H1 (cell line): ENCODE data around the gene CNDP2. TPM values are rescaled to one million over a fixed set of nuclear protein-coding genes. Genes with fewer than 3 reads are reported as not detected.

ENCODE experiments used
- CTCF ChIA-PET: fragments of 300-600 bp; sonication (Branson Sonifier 250); formaldehyde crosslinking; loops from one replicate; lab custom pipeline; 2021; ENCODE audit not compliant: partially characterized antibody; lab: Charles Lee
- POLR2A ChIA-PET: fragments of 300-600 bp; sonication (Branson Sonifier 250); formaldehyde crosslinking; loops from one replicate; lab custom pipeline; 2021; ENCODE audit warnings: inconsistent platforms; ENCODE audit not compliant: partially characterized antibody; lab: Charles Lee
- DNase-seq, 2 experiments: peaks; one replicate each; pipeline versions ENCODE4 v3.0.0 to v3.0.0-alpha.2; 2010 to 2022; ENCODE audit warnings: low spot score in 2 of 2, low read depth in 1 of 2, mixed read lengths in 1 of 2
- FAIRE-seq: peaks from 2 replicates; lab custom pipeline; 2011; peaks lifted over from hg19 to GRCh38; lab: Jason Lieb, UNC
- H2AFZ ChIP-seq: 2 replicates; pipeline ENCODE4 v1.8.1; 2012; ENCODE audit warnings: low read length, inconsistent platforms
- H2AK5ac ChIP-seq: 2 replicates; pipeline ENCODE4 v1.6.1; 2013; ENCODE audit warnings: low read depth, low read length
- H2BK120ac ChIP-seq: replicated peaks from 2 replicates; pipeline ENCODE3; 2013; ENCODE audit warnings: low read depth, low read length, inconsistent platforms
- H2BK12ac ChIP-seq: 2 replicates; pipeline ENCODE4 v1.6.1; 2013; ENCODE audit warnings: low read depth, low read length
- H2BK15ac ChIP-seq: 2 replicates; pipeline ENCODE4 v1.6.1; 2013; ENCODE audit warnings: low read length
- H2BK20ac ChIP-seq: 2 replicates; pipeline ENCODE4 v1.6.1; 2013; ENCODE audit warnings: low read length
- H2BK5ac ChIP-seq: 2 replicates; pipeline ENCODE4 v1.6.1; 2013; ENCODE audit warnings: low read depth, low read length
- H3K14ac ChIP-seq: 2 replicates; pipeline ENCODE4 v1.6.1; 2013; ENCODE audit warnings: inconsistent platforms; ENCODE audit not compliant: insufficient read length
- H3K18ac ChIP-seq: 2 replicates; pipeline ENCODE4 v1.6.1; 2013; ENCODE audit warnings: low read length; ENCODE audit errors: extremely low read depth
- H3K23ac ChIP-seq: 2 replicates; pipeline ENCODE4 v1.6.1; 2013; ENCODE audit warnings: inconsistent platforms; ENCODE audit not compliant: insufficient read length
- H3K23me2 ChIP-seq: 2 replicates; pipeline ENCODE4 v1.6.1; 2013; ENCODE audit warnings: low read depth, low read length
- H3K27ac ChIP-seq: 2 replicates; pipeline ENCODE4 v1.6.1; 2011; ENCODE audit warnings: low read depth, low read length, inconsistent platforms
- H3K27me3 ChIP-seq, 4 experiments: replicated peaks in 1 of 4; 1 replicate in 1 of 4; 2 replicates in 3 of 4; pipeline versions ENCODE4 v1.6.1 to v1.8.1; 2011 to 2013; ENCODE audit warnings: low read length in 3 of 4, mild to moderate bottlenecking in 3 of 4, inconsistent platforms in 2 of 4, mixed read lengths in 2 of 4, moderate library complexity in 1 of 4; ENCODE audit not compliant: control insufficient read depth in 3 of 4, insufficient read depth in 3 of 4; ENCODE audit errors: extremely low read depth in 1 of 4
- H3K36me3 ChIP-seq, 4 experiments: 2 replicates each; pipeline versions ENCODE4 v1.6.1 to v1.8.1; 2011 to 2013; ENCODE audit warnings: mild to moderate bottlenecking in 4 of 4, low read length in 3 of 4, moderate library complexity in 2 of 4, control low read depth in 1 of 4, inconsistent platforms in 1 of 4; ENCODE audit not compliant: insufficient read depth in 4 of 4, control insufficient read depth in 2 of 4
- H3K4ac ChIP-seq: replicated peaks from 2 replicates; pipeline ENCODE3; 2013; ENCODE audit warnings: low read length, low read depth, mixed read lengths, inconsistent platforms; ENCODE audit not compliant: insufficient read length
- H3K4me1 ChIP-seq, 4 experiments: replicated peaks in 1 of 4; 1 replicate in 1 of 4; 2 replicates in 3 of 4; pipeline versions ENCODE4 v1.6.1 to v1.8.1; 2011 to 2013; ENCODE audit warnings: low read length in 3 of 4, inconsistent platforms in 2 of 4, mixed read lengths in 1 of 4; ENCODE audit not compliant: insufficient read depth in 4 of 4, control insufficient read depth in 3 of 4
- H3K4me2 ChIP-seq, 2 experiments: 2 replicates each; pipeline versions ENCODE4 v1.6.1 to v1.8.1; 2011 to 2013; ENCODE audit warnings: low read depth in 2 of 2, low read length in 2 of 2, control low read depth in 1 of 2, inconsistent platforms in 1 of 2, mild to moderate bottlenecking in 1 of 2; ENCODE audit not compliant: insufficient read depth in 1 of 2
- H3K4me3 ChIP-seq, 4 experiments: fragments of 200-600, 300-600 bp in 1 of 4; sonication (generic), shearing (Covaris generic), sonication (Bioruptor Twin) in 1 of 4; 2 replicates each; pipeline versions ENCODE4 v1.5.1 to v1.8.1; 2011 to 2016; ENCODE audit warnings: low read length in 4 of 4, low read depth in 3 of 4, control low read depth in 2 of 4, inconsistent platforms in 2 of 4, mild to moderate bottlenecking in 2 of 4, mixed read lengths in 1 of 4, moderate library complexity in 1 of 4; ENCODE audit not compliant: insufficient read depth in 2 of 4; ENCODE audit errors: extremely low read depth in 1 of 4
- H3K56ac ChIP-seq: replicated peaks from 2 replicates; pipeline ENCODE3; 2013; ENCODE audit warnings: low read depth, mild to moderate bottlenecking, mixed read lengths, low read length, inconsistent platforms; ENCODE audit not compliant: insufficient read length
- H3K79me1 ChIP-seq: 2 replicates; pipeline ENCODE4 v1.6.1; 2013; ENCODE audit warnings: low read depth, low read length, control low read depth
- H3K79me2 ChIP-seq, 2 experiments: 2 replicates each; pipeline versions ENCODE4 v1.6.1 to v1.8.1; 2012 to 2013; ENCODE audit warnings: low read length in 2 of 2, mild to moderate bottlenecking in 2 of 2, inconsistent platforms in 1 of 2; ENCODE audit not compliant: insufficient read depth in 2 of 2, control insufficient read depth in 1 of 2
- H3K9ac ChIP-seq, 4 experiments: replicated peaks in 1 of 4; 1 replicate in 1 of 4; 2 replicates in 3 of 4; pipeline versions ENCODE4 v1.6.1 to v1.8.1; 2011 to 2013; ENCODE audit warnings: low read depth in 3 of 4, low read length in 3 of 4, control low read depth in 2 of 4, mild to moderate bottlenecking in 2 of 4, moderate library complexity in 2 of 4, inconsistent platforms in 1 of 4; ENCODE audit errors: extremely low read depth in 1 of 4
- H3K9me3 ChIP-seq, 2 experiments: 2 replicates each; pipeline versions ENCODE4 v1.6.1 to v1.8.1; 2012 to 2013; ENCODE audit warnings: mild to moderate bottlenecking in 2 of 2, moderate library complexity in 2 of 2, control low read depth in 1 of 2, inconsistent platforms in 1 of 2, low read depth in 1 of 2, low read length in 1 of 2, mixed read lengths in 1 of 2; ENCODE audit not compliant: insufficient read depth in 2 of 2
- H4K20me1 ChIP-seq, 2 experiments: replicated peaks in 1 of 2; 2 replicates each; pipeline versions ENCODE3 to v1.8.1; 2011 to 2013; ENCODE audit warnings: inconsistent platforms in 2 of 2, low read length in 2 of 2, mild to moderate bottlenecking in 1 of 2; ENCODE audit not compliant: insufficient read depth in 2 of 2, control insufficient read depth in 1 of 2
- H4K5ac ChIP-seq: 2 replicates; pipeline ENCODE4 v1.6.1; 2013; ENCODE audit warnings: low read length, low read depth, mixed read lengths, inconsistent platforms; ENCODE audit not compliant: insufficient read length
- H4K8ac ChIP-seq: 2 replicates; pipeline ENCODE4 v1.8.0; 2013; ENCODE audit warnings: mild to moderate bottlenecking, moderate library complexity, low read length, inconsistent platforms; ENCODE audit not compliant: insufficient read depth; ENCODE audit errors: extremely low read depth
- H4K91ac ChIP-seq: replicated peaks from 2 replicates; pipeline ENCODE3; 2013; ENCODE audit warnings: low read length, mixed read lengths, inconsistent platforms; ENCODE audit not compliant: insufficient read length
- GABPA ChIP-seq: IDR thresholded peaks from 2 replicates; pipeline ENCODE4 v1.6.1; 2011; ENCODE audit warnings: mild to moderate bottlenecking, low read length, moderate library complexity, borderline replicate concordance; ENCODE audit not compliant: insufficient read depth
- HDAC2 ChIP-seq, 2 experiments: fragments of 300-600 bp in 1 of 2; sonication (generic) in 1 of 2; IDR thresholded peaks; 2 replicates each; pipeline ENCODE4 v1.6.1; 2011 to 2012; ENCODE audit warnings: low read depth in 2 of 2, low read length in 2 of 2, mild to moderate bottlenecking in 2 of 2, moderate library complexity in 2 of 2, borderline replicate concordance in 1 of 2, inconsistent platforms in 1 of 2
- HDAC6 ChIP-seq: IDR thresholded peaks from one replicate; pipeline ENCODE4 v1.7.1; 2012; ENCODE audit warnings: low read depth, mild to moderate bottlenecking, inconsistent platforms, low read length, moderate library complexity
- KDM4A ChIP-seq: IDR thresholded peaks from one replicate; pipeline ENCODE4 v1.7.1; 2012; ENCODE audit warnings: low read depth, mild to moderate bottlenecking, moderate library complexity, low read length, inconsistent platforms; ENCODE audit not compliant: severe bottlenecking
- RFX5 ChIP-seq: IDR thresholded peaks from 2 replicates; pipeline ENCODE4 v1.6.1; 2011; ENCODE audit warnings: low read depth, low read length, improper control_type of control experiment, borderline replicate concordance
- RNF2 ChIP-seq: fragments of 200-900, 300-1000 bp; sonication (generic); IDR thresholded peaks from 2 replicates; pipeline ENCODE4 v1.7.1; 2016; ENCODE audit warnings: borderline replicate concordance, low read depth, mild to moderate bottlenecking, antibody characterized with exemption, low read length; ENCODE audit not compliant: poor library complexity, severe bottlenecking; ENCODE audit errors: missing control alignments
- WGBS, 2 experiments: shearing (Covaris generic) in 1 of 2; methylation state at CpG; one replicate each; pipeline versions ENCODE4 v1.1.6 to v1.1.7; 2013 to 2015; ENCODE audit warnings: low lambda C conversion rate in 2 of 2, mixed read lengths in 2 of 2, inconsistent platforms in 1 of 2, low coverage in 1 of 2, missing lambda C conversion rate in 1 of 2; ENCODE audit not compliant: insufficient replicate concordance in 2 of 2, insufficient coverage in 1 of 2, insufficient read length in 1 of 2; ENCODE audit errors: extremely low coverage in 1 of 2, missing lambda C conversion rate in 1 of 2; 5-methylcytosine and 5-hydroxymethylcytosine counted together
- polyA plus RNA-seq, 7 experiments: library from polyadenylated mRNA; depleted of rRNA in 3 of 7; stranded (reverse) in 5 of 7; unstranded in 2 of 7; fragments of >200 nt in 5 of 7; fragments of 200-250 nt in 2 of 7; gene quantifications; 1 replicate in 5 of 7; 2 replicates in 1 of 7; 4 replicates in 1 of 7; pipeline versions ENCODE4 v1.2.1 to v1.2.3, GENCODE V29; 2011 to 2013; ENCODE audit warnings: missing spikeins in 2 of 7, mixed read lengths in 2 of 7
- total RNA-seq: library from RNA; stranded (reverse); fragmentation: NEBNext Ultra II Directional; extraction: Animal tissue kit (Norgen Biotek cat#: 25700); gene quantifications from 2 replicates; pipeline ENCODE4 v1.2.1, GENCODE V29; 2021
- TF ChIP-seq, protein P1 (sequence below), 3 experiments: IDR thresholded peaks; 1 replicate in 2 of 3; 2 replicates in 1 of 3; pipeline versions ENCODE4 v1.5.1 to v1.6.1; 2011; ENCODE audit warnings: low read length in 3 of 3, mild to moderate bottlenecking in 3 of 3, inconsistent platforms in 2 of 3, low read depth in 1 of 3, moderate library complexity in 1 of 3; ENCODE audit not compliant: insufficient read depth in 1 of 3; ENCODE audit errors: control extremely low read depth in 1 of 3

CNDP2 gene
- total and polyA plus RNA-seq, 2 of the 8 experiments (the other 6 are each of a cell fraction or from before 2014, with no cell fraction given), result 71.8 to 243 TPM

DNA sequence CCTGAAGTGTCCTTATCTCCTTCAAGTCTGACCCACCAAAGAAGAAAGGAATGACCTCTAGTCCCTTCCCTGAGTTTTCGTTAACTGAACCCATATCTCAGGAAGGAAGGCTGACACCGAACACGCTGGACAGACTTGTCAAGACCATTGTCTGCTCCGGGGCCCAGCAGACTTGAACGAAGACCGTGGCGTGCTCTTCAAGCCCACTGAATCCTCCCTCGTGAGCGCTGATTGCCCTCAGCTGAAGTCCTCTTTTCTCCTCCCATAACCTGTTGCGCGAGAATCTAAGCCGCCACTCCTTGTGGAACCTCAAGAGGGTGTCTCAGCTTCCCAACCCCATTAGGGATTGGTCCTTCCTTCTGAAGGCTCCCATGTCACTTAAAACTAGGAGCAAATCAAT lies 37.5 kb downstream of the CNDP2 start:
- Histone ChIP-seq H3K36me3 (no peaks in the 10 kb centered on the region), H3K4me1 (no peaks in the 10 kb centered on the region; a peak in 1 of 7 replicates), H2BK20ac (no peak overlapping the region), H2BK12ac (no peak overlapping the region), H4K20me1 (no peaks in the 10 kb centered on the region), H3K27ac (no peak overlapping the region), H3K79me1 (no peaks in the 10 kb centered on the region), H3K18ac (no peak overlapping the region), H3K23me2 (no peaks in the 10 kb centered on the region), H4K5ac (no peak overlapping the region), H3K4ac (no peak overlapping the region), H2BK5ac (no peak overlapping the region), H3K4me3 (no peak overlapping the region), H3K27me3 (no peaks in the 10 kb centered on the region), H3K23ac (no peak overlapping the region), H3K9me3 (no peaks in the 10 kb centered on the region), H2BK120ac (no peak overlapping the region), H4K91ac (no peak overlapping the region), H2AFZ (no peak overlapping the region), H3K56ac (no peak overlapping the region), H3K14ac (no peak overlapping the region), H3K9ac (no peak overlapping the region), H3K79me2 (no peaks in the 10 kb centered on the region), H3K4me2 (no peak overlapping the region), H2BK15ac (no peak overlapping the region), H4K8ac (no peak overlapping the region), H2AK5ac (no peak overlapping the region)
- TF ChIP-seq HDAC2 (IDR thresholded peaks at IDR 0.05; ENCODE audit: borderline replicate concordance in 1 of 2, low read depth in 2 of 2, low read length in 2 of 2) (no peak), GABPA (no peak), HDAC6 (no peak), KDM4A (no peak), RNF2 (no peak), RFX5 (no peak)
- TF ChIP-seq, protein P1, sequence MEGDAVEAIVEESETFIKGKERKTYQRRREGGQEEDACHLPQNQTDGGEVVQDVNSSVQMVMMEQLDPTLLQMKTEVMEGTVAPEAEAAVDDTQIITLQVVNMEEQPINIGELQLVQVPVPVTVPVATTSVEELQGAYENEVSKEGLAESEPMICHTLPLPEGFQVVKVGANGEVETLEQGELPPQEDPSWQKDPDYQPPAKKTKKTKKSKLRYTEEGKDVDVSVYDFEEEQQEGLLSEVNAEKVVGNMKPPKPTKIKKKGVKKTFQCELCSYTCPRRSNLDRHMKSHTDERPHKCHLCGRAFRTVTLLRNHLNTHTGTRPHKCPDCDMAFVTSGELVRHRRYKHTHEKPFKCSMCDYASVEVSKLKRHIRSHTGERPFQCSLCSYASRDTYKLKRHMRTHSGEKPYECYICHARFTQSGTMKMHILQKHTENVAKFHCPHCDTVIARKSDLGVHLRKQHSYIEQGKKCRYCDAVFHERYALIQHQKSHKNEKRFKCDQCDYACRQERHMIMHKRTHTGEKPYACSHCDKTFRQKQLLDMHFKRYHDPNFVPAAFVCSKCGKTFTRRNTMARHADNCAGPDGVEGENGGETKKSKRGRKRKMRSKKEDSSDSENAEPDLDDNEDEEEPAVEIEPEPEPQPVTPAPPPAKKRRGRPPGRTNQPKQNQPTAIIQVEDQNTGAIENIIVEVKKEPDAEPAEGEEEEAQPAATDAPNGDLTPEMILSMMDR (IDR thresholded peaks at IDR 0.05; ENCODE audit: control extremely low read depth in 1 of 3, insufficient read depth in 1 of 3, low read depth in 1 of 3, low read length in 3 of 3), result peak in 1 of 3 experiments; percentile 5; a peak in 1 of 4 replicates
- FAIRE-seq (no peak), DNase-seq (no peak)
- 96% methylated on average over 12 of the region's 12 CpGs; no CpG with 5 or more reads in 1 of the 2 experiments for whole genome bisulfite sequencing, 2 experiments
- ChIA-PET POLR2A (interaction anchor here (1.0 kb wide), 1 partner anchor 38 kb away, joined by 3 read pairs; the partner anchor contains the start of gene CNDP2), CTCF (interaction anchor here (1.0 to 2.1 kb wide), 5 partner anchors 10 to 38 kb away, joined by 3 to 11 read pairs (median 4); no protein-coding TSS in a partner anchor)
